ENCODE results near the gene FMN1. TPM values are rescaled to one million over a fixed set of nuclear protein-coding genes. Genes with fewer than 3 reads are reported as not detected.
A peak's percentile ranks its signal among the peaks of the same experiment; 100 is the strongest.

The FMN1 gene
- total RNA-seq, 1 donor from 2014 or later, result 2.9 TPM

DNA sequence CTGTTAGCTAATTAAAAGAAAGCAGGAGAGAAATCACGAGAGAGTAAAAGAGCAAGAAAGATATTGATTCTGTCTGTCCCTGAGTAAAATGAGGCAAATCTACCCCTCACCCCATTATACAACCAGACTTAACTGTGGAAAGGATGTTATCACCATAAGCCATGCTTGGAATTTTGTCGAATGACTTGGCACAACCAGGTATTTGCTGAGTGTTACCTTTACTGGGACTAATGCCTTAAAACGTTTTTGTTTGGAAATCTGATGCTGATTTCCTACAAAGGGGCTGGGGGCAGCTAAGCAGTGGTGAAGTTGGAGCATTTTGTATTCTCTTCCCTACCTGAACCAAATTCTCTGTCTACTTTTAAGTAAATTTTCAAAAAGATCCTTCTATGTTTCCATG, 265.6 kb downstream of the FMN1 start:
- intact Hi-C loops (cut with micrococcal nuclease), result no loop called here
- ATAC-seq (no peak), DNase-seq (no peak)

DNA sequence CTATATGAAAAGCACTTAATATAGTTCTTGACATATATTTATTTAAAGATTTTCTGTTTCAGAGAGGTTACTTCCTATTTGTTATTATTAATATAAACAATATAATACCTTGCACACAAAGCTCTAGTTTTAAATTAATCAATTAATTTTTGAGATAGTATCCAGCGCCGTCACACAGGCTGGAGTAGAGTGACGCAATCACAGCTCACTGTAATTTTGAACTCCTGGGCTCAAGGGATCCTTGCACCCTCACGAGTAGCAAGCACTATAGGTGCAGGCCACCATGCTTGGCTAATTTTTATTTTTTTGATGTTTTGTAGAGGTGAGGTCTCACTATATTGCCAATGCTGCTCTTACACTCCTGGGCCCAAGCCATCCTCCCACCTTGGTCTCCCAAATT, 267.4 kb downstream of the FMN1 start:
- intact Hi-C loops (cut with micrococcal nuclease), result no loop called here
- ATAC-seq (no peak), DNase-seq (no peak)

DNA sequence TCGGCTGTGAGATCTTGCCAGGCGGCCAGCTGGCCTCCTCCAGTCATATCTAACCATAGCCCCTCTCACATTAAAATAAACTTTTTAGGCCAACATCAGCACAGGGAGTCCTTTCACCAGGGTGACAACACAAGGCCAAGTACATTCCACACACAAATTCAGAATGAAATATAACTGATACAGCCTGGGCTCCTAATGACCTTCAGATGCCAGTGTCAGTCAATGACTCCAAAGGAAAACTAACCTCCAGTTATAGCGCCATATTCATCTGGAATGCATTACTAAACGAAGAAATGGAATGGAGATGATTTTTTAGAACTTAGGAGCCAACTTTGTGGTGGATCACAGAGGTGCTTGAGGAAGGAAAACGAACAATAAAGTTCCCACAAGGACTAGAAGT, 271.3 kb downstream of the FMN1 start:
- no peak for ATAC-seq
- no peak for DNase-seq
- intact Hi-C loops (cut with micrococcal nuclease), result no loop called here

DNA sequence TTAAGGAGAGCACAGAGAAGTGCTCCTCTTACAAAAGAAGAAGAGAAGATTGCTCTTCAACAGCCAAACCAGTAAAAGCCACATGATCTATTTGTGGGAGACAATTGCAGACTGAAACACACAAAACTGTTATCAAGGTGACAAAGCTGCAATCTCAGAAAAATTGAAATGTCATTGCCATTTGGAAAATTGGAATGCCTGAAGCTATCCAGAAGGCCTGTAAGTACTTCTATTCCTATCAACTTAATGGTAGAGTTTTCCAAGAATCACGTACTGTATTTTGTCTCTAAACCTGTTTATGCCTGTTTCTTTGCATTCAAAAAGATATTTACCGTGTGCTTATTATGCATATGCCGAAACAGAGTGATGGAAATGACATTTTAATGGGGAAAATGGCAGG, 272.0 kb downstream of the FMN1 start:
- DNase-seq (no peak), ATAC-seq (no peak)
- intact Hi-C loops (cut with micrococcal nuclease), result no loop called here

DNA sequence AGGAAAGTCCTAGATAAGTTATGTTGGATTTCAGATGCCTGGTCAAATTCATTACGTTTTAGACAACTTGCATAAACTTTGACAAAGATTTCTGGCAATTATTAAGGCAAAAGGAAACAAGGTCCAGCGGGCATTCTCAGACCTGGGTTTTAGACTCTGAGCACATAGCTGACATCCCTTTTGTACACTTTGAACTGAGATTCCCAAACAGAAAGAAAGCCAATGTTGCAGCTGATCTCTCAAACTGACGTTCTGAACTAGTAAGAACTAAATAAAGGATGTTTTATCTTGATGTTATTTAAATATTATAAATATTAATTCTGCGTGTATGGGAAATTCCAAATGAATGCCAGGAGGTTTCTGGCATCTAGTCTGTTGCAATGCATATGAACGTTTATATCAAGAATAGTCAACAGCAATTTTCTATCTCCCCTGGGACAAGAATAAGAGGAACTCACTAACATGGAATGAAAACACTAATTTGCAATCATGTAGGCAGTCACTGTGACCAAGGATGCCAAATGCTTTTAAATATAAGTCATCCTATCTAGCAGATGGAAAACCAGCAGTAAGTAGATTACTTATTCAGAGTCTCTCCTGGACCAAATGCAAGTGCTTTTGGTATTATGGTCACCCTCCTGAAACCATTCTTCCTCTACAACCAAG, 274.6 kb downstream of the FMN1 start:
- ATAC-seq (no peak), DNase-seq (no peak)
- intact Hi-C loops (cut with micrococcal nuclease), result no loop called here

DNA sequence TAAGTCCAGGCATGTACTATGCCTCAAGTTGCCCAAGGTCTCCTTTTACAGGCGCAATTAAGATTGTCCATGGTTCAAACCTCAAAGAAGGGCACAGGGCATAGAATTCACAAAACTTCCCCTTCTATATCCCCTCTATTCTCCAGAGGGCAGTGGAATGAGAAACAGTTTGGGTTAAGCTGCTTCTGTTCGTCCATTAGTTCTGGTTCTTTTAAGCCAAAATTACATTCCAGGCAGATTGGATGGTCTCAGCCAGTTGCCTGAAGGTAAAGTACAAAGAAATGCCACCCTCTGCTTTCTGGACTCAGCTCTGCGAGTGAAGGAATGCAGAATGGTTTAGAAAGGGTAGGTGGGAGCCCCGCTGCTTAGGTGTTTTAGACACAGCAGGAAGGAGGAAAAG, 276.0 kb downstream of the FMN1 start:
- intact Hi-C loops (cut with micrococcal nuclease), result no loop called here
- no peak for ATAC-seq
- no peak for DNase-seq

DNA sequence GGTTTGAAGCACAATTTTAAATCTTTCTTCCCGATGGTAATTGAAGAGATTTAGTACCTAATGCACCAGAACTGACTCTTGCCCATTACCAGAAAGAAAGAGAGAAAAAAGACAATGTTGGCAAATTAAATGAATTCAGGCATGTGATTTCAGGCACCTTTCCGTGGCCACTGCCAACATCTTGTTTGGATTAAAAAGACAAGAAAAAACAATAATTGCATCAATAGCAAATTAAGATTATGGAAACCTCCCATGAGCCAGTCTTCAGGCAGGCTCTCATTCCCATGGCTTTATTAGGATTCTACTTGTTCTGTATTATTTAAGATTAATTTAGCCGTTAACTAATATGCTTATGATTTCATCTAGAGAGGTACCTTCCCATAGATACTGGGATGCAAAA, 283.7 kb downstream of the FMN1 start:
- ATAC-seq (no peak), DNase-seq (no peak)
- intact Hi-C loops (cut with micrococcal nuclease), result no loop called here

DNA sequence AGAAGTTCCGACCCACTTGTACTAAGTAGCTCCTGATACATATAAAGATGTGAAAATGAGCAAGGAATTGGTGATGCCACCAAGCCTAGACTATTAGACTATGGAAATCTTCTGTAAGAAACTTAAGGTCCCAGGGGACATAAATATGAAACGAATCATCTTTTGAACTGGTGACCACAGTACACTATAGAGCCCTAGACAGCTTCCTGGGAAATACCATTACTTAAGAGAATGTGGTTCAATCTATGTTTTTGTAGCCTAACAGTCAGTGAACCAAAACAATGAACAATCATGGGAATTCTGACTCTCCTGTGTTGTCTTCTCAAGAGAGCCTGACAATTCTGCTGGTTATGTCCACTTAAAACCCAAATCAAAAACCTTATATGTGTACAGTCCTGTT, 285.1 kb downstream of the FMN1 start:
- intact Hi-C loops (cut with micrococcal nuclease), result no loop called here

DNA sequence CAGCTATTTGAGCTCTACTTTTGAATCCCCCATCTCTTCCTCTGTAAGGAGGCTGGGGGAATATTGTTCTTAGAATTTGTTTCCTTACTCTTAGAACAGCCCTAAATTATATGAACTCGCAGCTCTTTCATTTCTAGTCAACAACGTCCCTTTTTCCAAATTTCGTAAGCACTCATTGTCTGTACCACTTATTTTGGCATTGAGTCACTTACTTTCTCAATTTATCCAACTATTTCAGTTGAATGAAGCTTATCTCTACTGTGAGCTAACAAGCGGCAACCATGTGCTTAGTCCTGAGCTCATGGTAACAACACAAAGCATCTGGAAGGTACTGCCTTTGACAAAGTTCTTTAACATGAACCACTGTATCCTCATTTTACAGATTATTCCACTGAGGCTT, 285.6 kb downstream of the FMN1 start:
- DNase-seq (no peak), ATAC-seq (peak; percentile 77)
- intact Hi-C loops (cut with micrococcal nuclease), result no loop called here

More for the DNA sequence above, 285.1 kb downstream of the FMN1 start:
- no peak for DNase-seq
- no peak for ATAC-seq

DNA sequence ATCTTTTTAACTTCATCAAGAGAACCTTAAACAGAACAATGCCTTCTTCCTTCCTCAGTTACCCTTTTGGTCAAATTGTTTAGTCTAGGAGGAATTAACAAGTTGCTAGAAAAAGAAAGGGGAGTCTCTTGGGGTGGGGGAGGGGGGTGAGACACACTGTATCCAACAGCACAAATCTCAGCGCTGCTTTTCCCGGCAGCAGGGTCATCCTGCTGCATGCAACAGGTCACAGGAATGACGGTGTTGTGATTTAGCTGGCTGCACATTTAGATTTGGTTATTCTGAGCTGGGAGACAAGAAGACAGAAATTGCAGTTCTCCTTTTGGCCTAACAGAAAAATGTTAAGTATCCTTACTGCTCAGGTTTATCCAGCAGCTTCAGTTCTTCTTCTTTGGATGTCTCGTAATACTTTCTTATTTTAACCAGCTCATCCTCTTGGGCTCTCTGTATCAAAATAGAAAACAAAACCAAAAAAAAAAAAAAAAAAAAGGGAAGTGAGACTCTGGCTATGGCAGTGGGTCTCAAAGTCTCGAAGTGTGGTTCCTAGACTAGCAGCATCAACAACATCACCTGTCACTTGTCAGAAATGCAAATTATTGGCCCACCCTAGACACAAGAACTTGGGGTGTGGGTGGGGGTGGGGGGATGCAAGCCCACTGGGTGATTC, 286.2 kb downstream of the FMN1 start:
- DNase-seq (no peak), ATAC-seq (peak; percentile 50)
- intact Hi-C loops (cut with micrococcal nuclease), result no loop called here

DNA sequence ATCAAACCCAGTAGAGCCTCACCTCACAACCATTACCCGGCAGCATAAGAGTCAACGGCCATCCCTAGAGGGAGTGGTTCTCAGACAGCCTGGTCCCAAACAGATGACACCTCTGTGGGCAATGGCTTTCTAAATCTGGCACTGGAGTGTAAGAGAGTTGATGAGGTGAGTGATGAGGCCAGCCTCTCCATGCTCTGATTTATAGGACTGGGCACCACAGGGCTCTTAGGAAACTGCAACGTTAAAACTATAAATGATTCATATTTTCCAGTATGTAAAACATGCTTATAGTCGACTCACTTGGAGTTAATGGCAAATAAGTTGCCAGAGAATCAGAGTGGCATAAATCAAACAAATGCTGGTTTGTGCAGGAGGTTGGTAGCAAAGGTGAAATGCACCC, 289.0 kb downstream of the FMN1 start:
- no peak for DNase-seq
- ATAC-seq, result no peak
- intact Hi-C loops (cut with micrococcal nuclease), result no loop called here

DNA sequence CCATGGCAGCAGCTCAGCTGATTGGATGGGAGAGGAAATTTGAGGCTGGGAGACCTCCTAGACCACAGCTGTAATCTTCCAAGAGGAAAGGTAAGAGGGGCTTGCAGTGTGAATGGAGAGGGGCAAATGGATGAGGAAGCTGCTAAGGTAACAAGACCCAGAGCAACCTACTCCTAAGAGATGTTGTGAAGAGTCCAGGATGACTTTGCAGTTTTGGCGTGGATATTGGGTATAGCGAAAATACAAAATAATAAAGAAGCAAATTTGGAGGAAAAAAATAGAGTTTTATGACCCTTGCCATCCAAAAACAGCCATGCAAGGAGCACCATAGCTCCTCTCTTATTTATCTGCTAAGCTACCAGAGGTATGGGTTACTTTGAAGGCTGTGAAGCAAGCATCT, 290.1 kb downstream of the FMN1 start:
- DNase-seq (no peak), ATAC-seq (no peak)
- intact Hi-C loops (cut with micrococcal nuclease), result no loop called here

DNA sequence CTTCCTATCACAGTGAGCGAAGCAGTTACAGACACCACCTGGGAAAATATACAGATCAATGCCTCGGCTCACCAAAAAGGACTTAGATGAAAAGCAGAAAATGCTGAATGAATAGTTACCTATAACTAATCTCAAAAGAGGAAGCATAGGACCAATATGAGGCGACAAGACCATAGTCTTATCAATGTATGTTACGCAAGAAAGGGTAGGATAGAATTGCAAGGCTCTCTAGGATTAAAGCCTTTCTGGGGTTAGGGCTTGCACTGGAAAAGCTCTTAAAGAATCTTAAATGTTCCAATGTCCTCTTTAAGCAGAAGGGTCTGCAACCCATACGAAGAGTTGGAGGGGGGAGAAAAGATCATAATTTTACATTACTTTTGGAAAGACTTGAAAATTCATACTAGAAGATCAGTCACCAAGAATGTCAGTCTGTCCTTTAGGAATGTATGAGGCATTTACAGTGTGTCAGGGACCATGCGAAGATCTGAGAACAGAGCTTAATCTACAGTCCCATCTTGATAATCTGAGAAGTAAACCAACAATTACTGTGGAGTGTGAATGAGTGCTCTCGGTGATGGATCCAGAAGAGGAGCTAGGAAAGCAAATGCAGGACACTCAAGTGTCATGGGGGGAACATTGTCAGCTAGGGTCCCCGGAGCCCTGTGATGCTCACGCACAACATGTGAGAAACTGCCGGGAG, 290.8 kb downstream of the FMN1 start:
- no peak for DNase-seq
- no peak for ATAC-seq
- intact Hi-C loops (cut with micrococcal nuclease), result no loop called here

DNA sequence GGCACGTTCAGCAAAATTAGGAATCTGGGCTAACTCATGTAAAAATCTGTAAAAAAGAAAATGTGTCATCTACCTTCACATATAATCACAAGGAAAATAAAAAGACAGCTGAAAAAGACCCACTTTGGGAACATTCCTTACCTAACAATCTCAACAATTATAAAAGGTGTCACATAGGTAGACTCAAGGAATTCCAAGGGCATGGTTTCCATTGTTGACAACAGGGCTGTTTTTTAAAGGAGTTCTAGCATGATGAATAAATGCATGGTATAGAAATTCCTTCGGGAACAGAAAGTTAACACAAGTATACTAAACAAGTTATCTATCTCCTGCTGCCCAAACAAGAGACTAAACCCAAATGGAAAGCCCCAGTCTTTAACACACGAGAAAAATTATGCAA, 292.5 kb downstream of the FMN1 start:
- intact Hi-C loops (cut with micrococcal nuclease), result no loop called here
- DNase-seq (no peak), ATAC-seq (no peak)

DNA sequence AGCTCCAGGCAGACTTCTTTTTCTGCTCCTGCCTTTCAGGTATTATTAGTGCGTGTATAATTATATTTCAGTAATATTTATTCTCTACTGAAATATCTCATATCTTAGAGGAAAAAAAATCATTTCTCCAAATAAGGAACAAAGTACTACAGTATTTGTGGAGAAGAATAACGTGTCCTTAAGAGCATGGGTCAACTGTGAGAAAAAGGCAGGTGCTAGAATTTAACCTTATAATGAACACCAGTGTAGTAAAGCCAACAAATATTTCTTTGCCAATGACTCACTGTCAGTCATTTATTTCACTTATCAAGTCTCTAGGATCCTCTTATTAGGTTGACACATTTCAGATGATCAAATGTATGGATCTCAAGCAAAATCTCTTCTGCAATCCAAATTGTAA, 293.3 kb downstream of the FMN1 start:
- no peak for DNase-seq
- intact Hi-C loops (cut with micrococcal nuclease), result no loop called here
- ATAC-seq, result no peak

DNA sequence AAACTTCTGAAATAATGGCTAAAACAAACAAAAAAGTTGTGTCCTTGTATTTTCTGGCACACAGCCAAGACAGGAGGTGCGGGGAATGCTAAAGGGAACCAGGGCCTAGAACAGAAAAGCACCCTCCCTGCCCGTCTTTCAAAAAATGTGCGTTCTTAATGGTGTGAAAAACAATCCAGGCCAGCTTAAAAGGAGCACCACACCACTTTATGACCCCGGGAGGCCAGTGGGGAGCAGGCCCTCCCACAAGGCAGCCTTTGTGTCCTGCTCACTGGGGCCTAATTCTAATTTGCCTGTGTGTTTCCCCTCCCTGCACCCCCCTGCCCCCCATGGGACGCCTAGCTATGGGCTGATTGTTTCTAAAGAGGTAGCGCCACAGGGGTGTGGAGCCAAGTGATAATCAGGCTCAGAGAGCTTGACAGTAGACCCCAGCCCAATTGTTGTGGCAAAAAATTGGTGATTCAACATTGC, 295.4 kb downstream of the FMN1 start:
- no peak for ATAC-seq
- intact Hi-C loops (cut with micrococcal nuclease), result no loop called here
- DNase-seq, result no peak

DNA sequence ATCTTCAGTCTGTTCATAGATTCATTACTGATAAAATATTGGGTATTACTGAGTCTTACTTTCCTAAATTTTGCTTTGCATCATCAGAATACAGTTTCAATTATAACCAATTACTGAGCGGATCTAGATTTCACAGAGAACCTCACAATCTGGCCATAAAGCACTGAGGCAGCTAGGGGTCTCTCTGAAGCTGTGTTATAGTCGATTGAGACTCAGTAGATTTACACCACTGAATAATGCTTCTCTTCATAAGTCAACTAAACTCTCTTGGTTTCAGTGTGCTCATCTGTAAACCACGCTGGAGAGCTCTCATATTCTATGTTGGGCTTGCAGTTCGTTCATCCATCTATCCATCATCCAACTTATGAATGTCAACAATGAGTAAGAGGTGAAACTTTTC, 296.1 kb downstream of the FMN1 start:
- intact Hi-C loops (cut with micrococcal nuclease), result no loop called here
- DNase-seq (no peak), ATAC-seq (no peak)

DNA sequence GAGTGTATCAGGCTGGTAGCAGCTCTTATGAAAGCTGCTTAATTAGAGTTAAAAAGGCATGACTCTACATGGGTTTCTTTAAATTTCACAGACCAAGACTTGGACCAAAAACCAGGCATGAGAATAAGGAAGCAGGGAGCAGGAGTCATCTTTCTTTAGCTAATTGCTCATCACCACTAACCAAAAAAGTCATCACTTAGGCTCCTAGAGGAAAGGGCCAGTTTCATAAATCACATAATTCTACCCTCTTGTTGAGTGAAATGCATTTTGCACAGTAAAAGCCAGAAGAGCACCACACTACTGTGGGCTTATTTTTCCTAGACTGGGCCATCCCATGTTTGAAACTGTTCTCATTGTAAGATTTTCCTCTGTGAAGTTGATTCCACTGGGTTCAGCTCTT, 301.1 kb downstream of the FMN1 start:
- ATAC-seq (no peak), DNase-seq (no peak)
- intact Hi-C loops (cut with micrococcal nuclease), result no loop called here

DNA sequence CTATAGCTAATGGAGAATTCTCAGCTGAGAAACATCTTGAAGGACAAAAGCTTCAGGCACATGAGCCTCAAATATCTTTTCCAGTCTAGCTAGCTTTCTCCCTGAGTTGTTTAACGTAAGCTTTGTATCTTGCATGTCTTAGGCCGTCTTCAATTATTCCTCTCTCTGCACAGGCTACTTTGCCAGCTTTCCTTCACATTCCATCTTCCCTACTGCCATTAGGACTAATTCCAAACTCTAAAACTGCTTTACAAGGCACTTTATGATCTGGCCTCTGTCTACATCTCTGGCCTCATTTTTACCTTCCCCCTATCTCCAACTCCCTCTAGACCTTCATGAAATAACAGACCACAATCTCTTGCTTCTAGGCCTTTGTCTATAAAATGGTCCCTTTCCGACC, 305.3 kb downstream of the FMN1 start:
- DNase-seq (no peak), ATAC-seq (no peak)
- intact Hi-C loops (cut with micrococcal nuclease), result no loop called here

DNA sequence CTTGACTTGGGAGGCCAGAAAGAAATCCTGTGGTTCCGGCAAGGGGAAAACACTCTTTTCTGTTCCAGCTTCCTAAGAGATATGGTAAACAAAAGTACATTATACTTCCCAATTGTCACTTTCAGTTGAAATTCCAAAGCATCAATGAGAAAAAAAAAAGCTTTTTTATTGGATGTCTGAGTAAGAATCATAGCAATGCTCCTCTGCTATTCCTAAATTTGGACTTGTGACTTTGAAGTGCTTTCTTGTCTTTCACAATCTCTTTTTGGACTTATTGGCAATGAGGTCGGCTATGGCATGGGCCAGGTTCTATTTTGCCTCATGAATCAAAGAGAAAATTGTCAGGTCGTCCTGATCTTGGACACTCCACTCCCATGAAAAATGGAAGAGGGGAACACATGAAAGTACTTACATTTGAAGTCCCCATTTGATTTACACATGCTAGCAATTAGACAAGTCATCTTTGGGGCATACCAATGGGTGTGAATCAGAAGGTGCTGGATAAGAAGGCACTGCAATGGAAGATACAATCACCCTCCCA, 306.2 kb downstream of the FMN1 start:
- ATAC-seq (no peak), DNase-seq (no peak)
- intact Hi-C loops (cut with micrococcal nuclease), result no loop called here

All from left ventricle myocardium superior (tissue), 1 donor.